IPS DF 4.7 (cell line): ENCODE data around the gene VCL.
"Not testable (repeated sequence)": the region's sequence is repeated elsewhere in the genome, so short reads cannot be mapped to it uniquely, and the experiment has no call there.

ENCODE experiments used
- DNase-seq: peaks from one replicate; pipeline ENCODE4 v3.0.0-alpha.2; 2013; ENCODE audit warnings: low spot score; ENCODE audit errors: extremely low read depth

VCL gene

GRCh38 chr10:73997787-73998622, at the start of gene VCL:
VCL (plus strand) TSS chr10:73998116; CDS start chr10:73998208, 92 bp downstream.
- peak; percentile 62 for DNase-seq

GRCh38 chr10:73948947-73949633, 48.8 kb upstream of the VCL start:
- DNase-seq: no peak

- DNase-seq: no peak
Measured at GRCh38 chr10:73950155-73950948, 47.6 kb upstream of the VCL start.

GRCh38 chr10:73953665-73954064, 44.3 kb upstream of the VCL start:
- no peak for DNase-seq

GRCh38 chr10:73954737-73955136, 43.2 kb upstream of the VCL start:
- no peak for DNase-seq

GRCh38 chr10:73955719-73956118, 42.2 kb upstream of the VCL start:
- no peak for DNase-seq

GRCh38 chr10:73956476-73957359, 41.2 kb upstream of the VCL start:
- DNase-seq: no peak

- DNase-seq: no peak
Measured at GRCh38 chr10:73959484-73960243, 38.3 kb upstream of the VCL start.

GRCh38 chr10:73962386-73962785, 35.5 kb upstream of the VCL start:
- DNase-seq: no peak

GRCh38 chr10:73963533-73963932, 34.4 kb upstream of the VCL start:
- DNase-seq: not testable (repeated sequence)

GRCh38 chr10:73964743-73965142, 33.2 kb upstream of the VCL start:
- no peak for DNase-seq

GRCh38 chr10:73965267-73965889, 32.5 kb upstream of the VCL start:
- DNase-seq: not testable (repeated sequence)

GRCh38 chr10:73965890-73966768, 31.8 kb upstream of the VCL start:
- DNase-seq: peak; percentile 98

- no peak for DNase-seq
Measured at GRCh38 chr10:73967022-73967429, 30.9 kb upstream of the VCL start.

GRCh38 chr10:73967544-73967943, 30.4 kb upstream of the VCL start:
- DNase-seq: no peak

- no peak for DNase-seq
Measured at GRCh38 chr10:73968098-73968521, 29.8 kb upstream of the VCL start.

- no peak for DNase-seq
Measured at GRCh38 chr10:73969224-73969841, 28.6 kb upstream of the VCL start.

- no peak for DNase-seq
Measured at GRCh38 chr10:73970845-73971244, 27.1 kb upstream of the VCL start.
